ENCODE measurements around the gene LRRC53. TPM values are rescaled to one million over a fixed set of nuclear protein-coding genes. Genes with fewer than 3 reads are reported as not detected.

LRRC53 gene
- total and polyA plus RNA-seq, 2 donors (not counting 1 experiment from before 2014, with no cell fraction given), result not detected

DNA sequence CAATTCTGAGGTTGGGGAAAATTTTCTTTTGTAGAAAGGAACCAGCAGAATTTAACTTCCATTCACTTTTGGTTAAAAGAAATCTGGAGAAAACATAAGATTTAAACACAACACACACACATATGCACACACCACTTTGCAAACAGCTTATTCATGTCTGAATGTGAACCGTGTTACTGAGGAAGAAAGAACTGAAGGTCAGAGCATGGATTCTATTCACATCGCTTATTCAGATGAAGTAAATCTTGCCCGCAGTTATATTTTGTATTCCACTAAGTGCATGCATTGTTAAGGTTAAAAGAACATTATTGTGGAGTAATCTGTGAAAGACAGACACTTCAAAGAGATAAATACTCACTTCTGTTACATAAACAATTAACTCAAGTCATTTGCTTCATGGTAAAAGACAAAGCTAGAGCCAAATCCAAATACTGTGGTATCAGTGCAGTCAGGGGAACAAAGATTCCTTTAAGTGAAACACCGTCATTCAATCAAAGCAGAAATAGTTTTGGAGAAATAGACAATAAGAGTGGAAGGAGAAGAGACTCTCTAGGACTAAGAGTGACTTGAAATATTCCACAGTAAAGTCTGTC lies 82.0 kb downstream of the LRRC53 start:
- no peak overlapping the region for H3K4me2 ChIP-seq (replicated peaks; ENCODE audit: low read depth, low read length, poor library complexity, severe bottlenecking)
- TF ChIP-seq, protein P1, sequence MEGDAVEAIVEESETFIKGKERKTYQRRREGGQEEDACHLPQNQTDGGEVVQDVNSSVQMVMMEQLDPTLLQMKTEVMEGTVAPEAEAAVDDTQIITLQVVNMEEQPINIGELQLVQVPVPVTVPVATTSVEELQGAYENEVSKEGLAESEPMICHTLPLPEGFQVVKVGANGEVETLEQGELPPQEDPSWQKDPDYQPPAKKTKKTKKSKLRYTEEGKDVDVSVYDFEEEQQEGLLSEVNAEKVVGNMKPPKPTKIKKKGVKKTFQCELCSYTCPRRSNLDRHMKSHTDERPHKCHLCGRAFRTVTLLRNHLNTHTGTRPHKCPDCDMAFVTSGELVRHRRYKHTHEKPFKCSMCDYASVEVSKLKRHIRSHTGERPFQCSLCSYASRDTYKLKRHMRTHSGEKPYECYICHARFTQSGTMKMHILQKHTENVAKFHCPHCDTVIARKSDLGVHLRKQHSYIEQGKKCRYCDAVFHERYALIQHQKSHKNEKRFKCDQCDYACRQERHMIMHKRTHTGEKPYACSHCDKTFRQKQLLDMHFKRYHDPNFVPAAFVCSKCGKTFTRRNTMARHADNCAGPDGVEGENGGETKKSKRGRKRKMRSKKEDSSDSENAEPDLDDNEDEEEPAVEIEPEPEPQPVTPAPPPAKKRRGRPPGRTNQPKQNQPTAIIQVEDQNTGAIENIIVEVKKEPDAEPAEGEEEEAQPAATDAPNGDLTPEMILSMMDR (IDR thresholded peaks at IDR 0.05), result no peak
- no peak for TF ChIP-seq EZH2 (IDR thresholded peaks at IDR 0.05; ENCODE audit: borderline replicate concordance, insufficient read depth, low read depth, low read length, poor library complexity, severe bottlenecking)
- no peak overlapping the region for H3K27ac ChIP-seq (ENCODE audit: low read length in 2 of 2)
- WGBS (ENCODE audit: insufficient coverage), result no CpG with 5 or more reads among the region's 4 CpGs
- H3K79me2 ChIP-seq (ENCODE audit: control insufficient read depth, insufficient read depth, low read length), result no peaks in the 10 kb centered on the region
- no peaks in the 10 kb centered on the region for H3K4me1 ChIP-seq (ENCODE audit: control insufficient read depth in 2 of 2, insufficient read depth in 2 of 2, low read length in 2 of 2)
- ATAC-seq (ENCODE audit: low read depth) (no peak), DNase-seq (no peak)
- Mint-ChIP-seq H3K4me3 (no peak overlapping the region), H3K27ac (no peak overlapping the region), H3K9me3 (ENCODE audit: insufficient read depth) (no peaks in the 10 kb centered on the region), H3K4me1 (no peaks in the 10 kb centered on the region), H3K27me3 (no peaks in the 10 kb centered on the region)
- H3K9ac ChIP-seq (ENCODE audit: low read length), result no peak overlapping the region
- intact Hi-C loops (cut with micrococcal nuclease), result no loop called here
- H4K20me1 ChIP-seq (ENCODE audit: control insufficient read depth, insufficient read depth, low read length, poor library complexity, severe bottlenecking), result no peaks in the 10 kb centered on the region
- H3K27me3 ChIP-seq (replicated peaks in 1 of 4; ENCODE audit: control extremely low read depth in 1 of 4, control insufficient read depth in 3 of 4, insufficient read depth in 4 of 4, low read length in 3 of 4), result no peaks in the 10 kb centered on the region
- POLR2A ChIA-PET, result no interaction called here
- no peaks in the 10 kb centered on the region for H3K36me3 ChIP-seq (replicated peaks in 1 of 2; ENCODE audit: control extremely low read depth in 1 of 2, control insufficient read depth in 1 of 2, extremely low read depth in 1 of 2, insufficient read depth in 2 of 2, low read length in 1 of 2)
- no peak overlapping the region for H2AFZ ChIP-seq (ENCODE audit: insufficient read depth, low read depth, low read length, poor library complexity, severe bottlenecking)
- no peaks in the 10 kb centered on the region for H3K9me3 ChIP-seq (ENCODE audit: control extremely low read depth in 1 of 3, control insufficient read depth in 2 of 3, insufficient read depth in 1 of 3, low read length in 2 of 3)
- no peak overlapping the region for H3K4me3 ChIP-seq (ENCODE audit: control extremely low read depth in 1 of 5, extremely low read depth in 1 of 5, insufficient read depth in 1 of 5, low read depth in 2 of 5, low read length in 4 of 5)
- CTCF ChIA-PET, result no interaction called here

DNA sequence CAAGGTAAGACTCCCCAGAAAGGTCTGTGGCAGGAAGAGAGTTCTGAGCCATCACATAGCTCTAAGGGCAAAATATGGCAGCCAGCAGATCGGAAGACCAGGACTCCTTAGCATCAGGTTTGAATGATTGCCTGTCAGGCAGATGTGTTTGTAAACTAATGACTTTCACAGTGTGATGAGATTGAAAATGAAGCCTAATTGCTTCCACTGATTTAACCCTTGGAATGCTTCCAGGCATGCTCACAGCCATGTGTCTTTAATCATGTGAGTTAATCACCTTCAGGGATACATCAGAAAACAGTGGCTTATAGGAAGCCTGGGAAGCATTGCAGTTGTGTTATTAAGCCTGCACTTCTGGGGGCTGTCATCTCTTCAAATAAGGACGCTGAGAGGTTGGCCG lies 82.8 kb downstream of the LRRC53 start:
- no peak overlapping the region for H3K4me3 ChIP-seq (ENCODE audit: control extremely low read depth in 1 of 5, extremely low read depth in 1 of 5, insufficient read depth in 1 of 5, low read depth in 2 of 5, low read length in 4 of 5)
- ATAC-seq (ENCODE audit: low read depth) (no peak), DNase-seq (no peak)
- no peak overlapping the region for H3K4me2 ChIP-seq (replicated peaks; ENCODE audit: low read depth, low read length, poor library complexity, severe bottlenecking)
- H3K79me2 ChIP-seq (ENCODE audit: control insufficient read depth, insufficient read depth, low read length), result no peaks in the 10 kb centered on the region
- Mint-ChIP-seq H3K4me1 (no peaks in the 10 kb centered on the region), H3K4me3 (no peak overlapping the region), H3K27ac (no peak overlapping the region), H3K27me3 (no peaks in the 10 kb centered on the region), H3K9me3 (ENCODE audit: insufficient read depth) (no peaks in the 10 kb centered on the region)
- WGBS (ENCODE audit: insufficient coverage), result no CpG with 5 or more reads among the region's 3 CpGs
- TF ChIP-seq, protein P1 (IDR thresholded peaks at IDR 0.05), result no peak
- no peak for TF ChIP-seq EZH2 (IDR thresholded peaks at IDR 0.05; ENCODE audit: borderline replicate concordance, insufficient read depth, low read depth, low read length, poor library complexity, severe bottlenecking)
- H2AFZ ChIP-seq (ENCODE audit: insufficient read depth, low read depth, low read length, poor library complexity, severe bottlenecking), result no peak overlapping the region
- H3K36me3 ChIP-seq (replicated peaks in 1 of 2; ENCODE audit: control extremely low read depth in 1 of 2, control insufficient read depth in 1 of 2, extremely low read depth in 1 of 2, insufficient read depth in 2 of 2, low read length in 1 of 2), result no peaks in the 10 kb centered on the region
- H3K4me1 ChIP-seq (ENCODE audit: control insufficient read depth in 2 of 2, insufficient read depth in 2 of 2, low read length in 2 of 2), result no peaks in the 10 kb centered on the region
- no peaks in the 10 kb centered on the region for H3K27me3 ChIP-seq (replicated peaks in 1 of 4; ENCODE audit: control extremely low read depth in 1 of 4, control insufficient read depth in 3 of 4, insufficient read depth in 4 of 4, low read length in 3 of 4)
- no peaks in the 10 kb centered on the region for H3K9me3 ChIP-seq (ENCODE audit: control extremely low read depth in 1 of 3, control insufficient read depth in 2 of 3, insufficient read depth in 1 of 3, low read length in 2 of 3)
- CTCF ChIA-PET, result no interaction called here
- POLR2A ChIA-PET, result no interaction called here
- no peak overlapping the region for H3K27ac ChIP-seq (ENCODE audit: low read length in 2 of 2)
- no peak overlapping the region for H3K9ac ChIP-seq (ENCODE audit: low read length)
- H4K20me1 ChIP-seq (ENCODE audit: control insufficient read depth, insufficient read depth, low read length, poor library complexity, severe bottlenecking), result no peaks in the 10 kb centered on the region
- intact Hi-C loops (cut with micrococcal nuclease), result no loop called here
